HG02884 (cell line): ENCODE measurements around the gene CHTOP.
"Not testable (repeated sequence)": the region's sequence is repeated elsewhere in the genome, so short reads cannot be mapped to it uniquely, and the experiment has no call there.

ENCODE experiments used
- ATAC-seq: cut with Tn5 transposase; IDR thresholded peaks from one replicate; pipeline ENCODE4 v1.9.1; 2021; ENCODE audit warnings: mild to moderate bottlenecking, moderate library complexity; ENCODE audit not compliant: unreplicated experiment

CHTOP gene

GRCh38 chr1:153631047-153632022 lies 2.5 kb upstream of the CHTOP start:
- ATAC-seq = no peak

GRCh38 chr1:153633161-153633753 lies 609 bp upstream of the CHTOP start:
- ATAC-seq = no peak

GRCh38 chr1:153635872-153636271 lies 2.0 kb downstream of the CHTOP start:
- no peak for ATAC-seq

GRCh38 chr1:153636312-153636711 lies 2.4 kb downstream of the CHTOP start:
- ATAC-seq = no peak

- no peak for ATAC-seq
Measured at GRCh38 chr1:153638261-153638660, 4.4 kb downstream of the CHTOP start.

- no peak for ATAC-seq
Measured at GRCh38 chr1:153639280-153639679, 5.4 kb downstream of the CHTOP start.

- ATAC-seq = not testable (repeated sequence)
Measured at GRCh38 chr1:153640213-153640612, 6.3 kb downstream of the CHTOP start.

GRCh38 chr1:153640861-153641260 lies 7.0 kb downstream of the CHTOP start:
- ATAC-seq = no peak

- ATAC-seq = no peak
Measured at GRCh38 chr1:153642161-153642560, 8.3 kb downstream of the CHTOP start.

GRCh38 chr1:153643100-153643499 lies 9.2 kb downstream of the CHTOP start:
- ATAC-seq = no peak

GRCh38 chr1:153643816-153644215 lies 9.9 kb downstream of the CHTOP start:
- ATAC-seq = no peak

GRCh38 chr1:153646672-153647345 lies 12.9 kb downstream of the CHTOP start:
- no peak for ATAC-seq

GRCh38 chr1:153647346-153647714 lies 13.5 kb downstream of the CHTOP start:
- no peak for ATAC-seq

GRCh38 chr1:153648000-153648643 lies 14.3 kb downstream of the CHTOP start:
- no peak for ATAC-seq

- no peak for ATAC-seq
Measured at GRCh38 chr1:153649137-153649862, 15.4 kb downstream of the CHTOP start.

GRCh38 chr1:153649863-153650235 lies 16.0 kb downstream of the CHTOP start:
- no peak for ATAC-seq

GRCh38 chr1:153651771-153652170 lies 17.9 kb downstream of the CHTOP start:
- no peak for ATAC-seq

GRCh38 chr1:153652805-153653500 lies 19.1 kb downstream of the CHTOP start:
- ATAC-seq = no peak

- ATAC-seq = no peak
Measured at GRCh38 chr1:153655333-153655732, 21.5 kb downstream of the CHTOP start.
